T-helper 2 cell treated with Interferon-gamma antibody and Interleukin-4, amounts not matched to agents 5 μg/mL and 100 μg/mL, for 36 hours (primary cell): ENCODE measurements around the gene RAD51B.
"Not testable (repeated sequence)": the region's sequence is repeated elsewhere in the genome, so short reads cannot be mapped to it uniquely, and the experiment has no call there.

ENCODE experiments used
- DNase-seq: peaks from one replicate; pipeline ENCODE4 v3.0.0; 2021; ENCODE audit warnings: low spot score
- H3K27ac Mint-ChIP-seq: one replicate; pipeline ENCODE4 v1.8.0; 2021; ENCODE audit warnings: mild to moderate bottlenecking, mixed read lengths
- H3K27me3 Mint-ChIP-seq: one replicate; pipeline ENCODE4 v1.8.0; 2021; ENCODE audit warnings: low read depth, mixed read lengths
- H3K36me3 Mint-ChIP-seq: one replicate; pipeline ENCODE4 v1.8.0; 2021; ENCODE audit warnings: low read depth, mixed read lengths
- H3K4me1 Mint-ChIP-seq: one replicate; pipeline ENCODE4 v1.8.0; 2021; ENCODE audit warnings: low read depth, mixed read lengths
- H3K4me3 Mint-ChIP-seq: one replicate; pipeline ENCODE4 v1.8.0; 2022; ENCODE audit warnings: mild to moderate bottlenecking, moderate library complexity, mixed read lengths
- H3K9me3 Mint-ChIP-seq: one replicate; pipeline ENCODE4 v1.8.0; 2021; ENCODE audit warnings: mixed read lengths

Gene RAD51B

GRCh38 chr14:67957946-67958345, 138.4 kb downstream of the RAD51B start:
- no peak for DNase-seq
- no peaks in the 10 kb centered on the region for H3K36me3 Mint-ChIP-seq
- H3K9me3 Mint-ChIP-seq, result no peaks in the 10 kb centered on the region
- H3K27me3 Mint-ChIP-seq, result no peaks in the 10 kb centered on the region
- no peaks in the 10 kb centered on the region for H3K4me1 Mint-ChIP-seq
- H3K4me3 Mint-ChIP-seq, result no peak overlapping the region
- H3K27ac Mint-ChIP-seq, result no peak overlapping the region

- DNase-seq, result no peak
- Mint-ChIP-seq H3K27ac (no peak overlapping the region), H3K4me1 (no peaks in the 10 kb centered on the region), H3K9me3 (no peaks in the 10 kb centered on the region), H3K4me3 (no peak overlapping the region), H3K36me3 (peaks cover 2% of the 10 kb centered on the region), H3K27me3 (no peaks in the 10 kb centered on the region)
Observed at GRCh38 chr14:67961676-67962075, 142.1 kb downstream of the RAD51B start.

GRCh38 chr14:67962215-67962644, 142.7 kb downstream of the RAD51B start:
- DNase-seq, result no peak
- H3K27ac Mint-ChIP-seq, result no peak overlapping the region
- H3K9me3 Mint-ChIP-seq, result no peaks in the 10 kb centered on the region
- peaks cover 4% of the 10 kb centered on the region for H3K36me3 Mint-ChIP-seq
- H3K4me3 Mint-ChIP-seq, result no peak overlapping the region
- no peaks in the 10 kb centered on the region for H3K4me1 Mint-ChIP-seq
- no peaks in the 10 kb centered on the region for H3K27me3 Mint-ChIP-seq

GRCh38 chr14:67963545-67963944, 144.0 kb downstream of the RAD51B start:
- no peak overlapping the region for H3K4me3 Mint-ChIP-seq
- DNase-seq, result no peak

GRCh38 chr14:67963960-67964812, 144.6 kb downstream of the RAD51B start:
- no peaks in the 10 kb centered on the region for H3K4me1 Mint-ChIP-seq
- peaks cover 7% of the 10 kb centered on the region for H3K36me3 Mint-ChIP-seq
- DNase-seq, result no peak
- H3K9me3 Mint-ChIP-seq, result no peaks in the 10 kb centered on the region
- no peak overlapping the region for H3K27ac Mint-ChIP-seq
- no peaks in the 10 kb centered on the region for H3K27me3 Mint-ChIP-seq
- no peak overlapping the region for H3K4me3 Mint-ChIP-seq

More at GRCh38 chr14:67963545-67963944, 144.0 kb downstream of the RAD51B start:
- Mint-ChIP-seq H3K36me3 (peaks cover 5% of the 10 kb centered on the region), H3K27ac (no peak overlapping the region), H3K27me3 (no peaks in the 10 kb centered on the region), H3K9me3 (no peaks in the 10 kb centered on the region), H3K4me1 (no peaks in the 10 kb centered on the region)

DNA sequence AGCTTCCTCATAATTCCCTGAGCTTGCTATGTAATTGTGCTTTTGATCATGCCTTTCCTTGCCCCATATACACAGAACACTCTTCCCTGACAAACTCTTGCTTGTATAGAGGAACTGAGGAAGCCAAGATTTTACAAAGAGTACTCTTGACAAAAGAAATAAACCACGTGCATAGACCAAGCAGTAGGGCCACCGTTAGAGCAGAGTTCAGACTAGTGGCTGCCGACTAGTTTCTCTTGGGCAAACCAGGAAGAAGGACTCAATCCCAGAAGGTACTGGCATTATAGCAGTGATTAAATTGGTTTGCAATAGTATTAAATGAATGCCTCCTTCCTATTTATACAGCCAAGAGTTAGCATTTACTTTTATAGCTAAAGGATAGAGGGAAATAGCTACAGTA, 146.1 kb downstream of the RAD51B start:
- Mint-ChIP-seq H3K27ac (no peak overlapping the region), H3K9me3 (no peaks in the 10 kb centered on the region), H3K4me1 (no peaks in the 10 kb centered on the region), H3K27me3 (no peaks in the 10 kb centered on the region), H3K4me3 (no peak overlapping the region), H3K36me3 (peaks cover 7% of the 10 kb centered on the region)
- DNase-seq, result no peak

DNA sequence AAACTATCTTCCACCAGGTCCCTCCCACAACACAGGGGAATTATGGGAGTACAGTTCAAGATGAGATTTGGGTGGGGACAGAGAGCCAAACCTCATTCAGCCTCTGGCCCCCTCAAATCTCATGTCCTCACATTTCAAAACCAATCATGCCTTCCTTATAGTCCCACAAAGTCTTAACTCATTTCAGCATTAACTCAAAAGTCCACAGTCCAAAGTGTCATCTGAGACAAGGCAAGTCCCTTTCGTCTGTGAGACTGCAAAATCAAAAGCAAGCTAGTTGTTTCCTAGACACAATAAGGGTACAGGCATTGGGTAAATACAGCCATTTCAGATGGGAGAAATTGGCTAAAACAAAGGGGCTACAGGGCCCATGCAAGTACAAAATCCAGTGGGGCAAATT, 147.6 kb downstream of the RAD51B start:
- Mint-ChIP-seq H3K4me1 (no peaks in the 10 kb centered on the region), H3K9me3 (no peaks in the 10 kb centered on the region), H3K27me3 (no peaks in the 10 kb centered on the region), H3K27ac (no peak overlapping the region), H3K4me3 (no peak overlapping the region), H3K36me3 (peaks cover 7% of the 10 kb centered on the region)
- DNase-seq, result no peak

DNA sequence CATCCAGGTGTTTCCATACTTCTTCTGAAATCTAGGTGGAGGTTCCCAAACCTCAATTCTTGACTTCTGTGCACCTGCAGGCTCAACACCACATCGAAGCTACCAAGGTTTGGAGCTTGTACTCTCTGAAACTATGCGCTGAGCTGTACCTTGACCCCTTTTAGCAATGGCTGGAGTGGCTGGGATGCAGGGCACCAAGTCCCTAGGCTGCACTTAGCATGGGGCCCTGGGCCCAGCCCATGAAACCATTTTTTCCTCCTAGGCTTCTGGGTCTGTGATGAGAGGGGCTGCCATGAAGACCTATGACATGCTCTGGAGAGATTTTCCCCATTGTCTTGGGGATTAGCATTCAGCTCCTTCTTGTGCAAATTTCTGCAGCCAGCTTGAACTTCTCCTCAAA, 148.4 kb downstream of the RAD51B start:
- not testable (repeated sequence) for H3K4me1 Mint-ChIP-seq, H3K36me3 Mint-ChIP-seq, H3K27me3 Mint-ChIP-seq, H3K27ac Mint-ChIP-seq, H3K9me3 Mint-ChIP-seq, H3K4me3 Mint-ChIP-seq, DNase-seq

GRCh38 chr14:67970923-67971322, 151.3 kb downstream of the RAD51B start:
- Mint-ChIP-seq H3K4me1 (peaks cover 2% of the 10 kb centered on the region), H3K27ac (no peak overlapping the region), H3K4me3 (no peak overlapping the region), H3K27me3 (no peaks in the 10 kb centered on the region), H3K36me3 (peaks cover 5% of the 10 kb centered on the region), H3K9me3 (no peaks in the 10 kb centered on the region)
- DNase-seq, result no peak

DNA sequence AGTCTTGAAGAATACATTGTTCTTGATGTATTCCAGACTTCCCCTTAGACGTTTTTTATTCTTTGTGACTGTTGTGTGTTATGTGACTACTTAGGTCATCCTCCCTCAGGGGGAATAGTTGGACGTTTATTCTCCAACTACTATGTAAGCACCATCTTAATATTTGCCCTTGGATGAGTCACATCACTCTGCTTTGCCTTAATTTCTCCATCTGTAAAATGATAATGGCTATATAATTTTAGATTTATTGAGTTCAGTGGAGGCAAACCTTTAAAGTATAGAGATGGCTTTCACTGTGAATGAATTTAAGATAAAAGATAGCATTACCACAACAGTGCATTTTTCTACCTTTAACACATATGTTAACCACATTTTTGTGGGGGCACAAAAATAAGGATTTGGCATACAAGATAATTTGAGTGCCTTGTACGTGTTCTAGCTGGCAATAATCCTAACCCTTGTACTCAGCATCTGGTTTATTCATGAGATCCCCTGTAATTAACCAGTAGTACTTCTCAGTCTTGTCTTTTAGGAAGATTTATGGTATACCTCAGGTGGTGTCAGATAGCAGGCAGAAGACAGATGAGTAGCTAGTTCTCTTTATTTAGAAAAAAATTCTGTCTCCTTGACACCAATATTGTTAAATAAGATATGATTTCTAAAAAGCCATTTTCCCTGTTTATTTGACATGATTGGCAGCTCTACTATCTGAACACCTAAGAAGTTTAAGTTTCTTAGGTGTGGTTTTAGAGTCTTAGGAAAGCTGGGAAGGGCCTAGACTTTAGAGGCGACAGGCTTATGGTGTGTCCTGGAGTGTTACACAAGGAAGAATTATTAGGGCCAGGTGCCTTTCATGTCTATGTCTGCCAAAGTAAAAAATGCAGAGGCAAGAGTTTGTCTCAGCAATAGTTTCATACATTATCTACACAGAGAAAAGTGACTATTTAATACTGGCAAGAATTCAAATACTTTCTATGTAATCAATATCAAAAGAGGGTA, 152.3 kb downstream of the RAD51B start:
- Mint-ChIP-seq H3K36me3 (peaks cover 5% of the 10 kb centered on the region), H3K4me3 (no peak overlapping the region), H3K27me3 (no peaks in the 10 kb centered on the region), H3K9me3 (no peaks in the 10 kb centered on the region), H3K27ac (no peak overlapping the region), H3K4me1 (peaks cover 2% of the 10 kb centered on the region)
- no peak for DNase-seq

DNA sequence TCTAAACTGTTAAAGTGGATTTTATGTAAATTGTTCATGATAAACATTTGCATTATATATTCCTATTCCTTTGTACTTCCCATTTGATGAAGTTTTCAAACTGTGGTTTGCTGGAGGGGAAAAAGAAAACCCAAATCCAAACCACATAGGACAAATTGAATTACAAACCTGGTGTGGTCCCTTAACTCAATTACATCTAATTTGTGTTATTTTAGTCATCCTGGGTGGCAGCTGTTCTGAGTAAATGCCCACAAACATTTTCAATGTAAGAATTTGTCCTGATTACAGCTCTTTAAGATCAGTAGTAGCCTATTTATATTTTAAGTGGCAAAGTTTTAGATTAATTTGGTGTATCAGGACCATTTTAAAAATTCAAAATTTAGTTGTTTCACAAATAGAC, 153.9 kb downstream of the RAD51B start:
- Mint-ChIP-seq H3K4me1 (peaks cover 2% of the 10 kb centered on the region), H3K27ac (no peak overlapping the region), H3K36me3 (peaks cover 2% of the 10 kb centered on the region), H3K27me3 (no peaks in the 10 kb centered on the region), H3K4me3 (no peak overlapping the region), H3K9me3 (no peaks in the 10 kb centered on the region)
- DNase-seq, result no peak

- Mint-ChIP-seq H3K27me3 (no peaks in the 10 kb centered on the region), H3K4me3 (no peak overlapping the region), H3K4me1 (peaks cover 2% of the 10 kb centered on the region), H3K9me3 (no peaks in the 10 kb centered on the region), H3K36me3 (no peaks in the 10 kb centered on the region), H3K27ac (no peak overlapping the region)
- no peak for DNase-seq
Observed at GRCh38 chr14:67975470-67975869, 155.9 kb downstream of the RAD51B start.

GRCh38 chr14:67977434-67978034, 158.0 kb downstream of the RAD51B start:
- no peaks in the 10 kb centered on the region for H3K9me3 Mint-ChIP-seq
- H3K4me1 Mint-ChIP-seq, result peaks cover 2% of the 10 kb centered on the region
- H3K27ac Mint-ChIP-seq, result no peak overlapping the region
- no peak overlapping the region for H3K4me3 Mint-ChIP-seq
- DNase-seq, result no peak
- no peaks in the 10 kb centered on the region for H3K36me3 Mint-ChIP-seq
- no peaks in the 10 kb centered on the region for H3K27me3 Mint-ChIP-seq

- no peaks in the 10 kb centered on the region for H3K27me3 Mint-ChIP-seq
- no peaks in the 10 kb centered on the region for H3K36me3 Mint-ChIP-seq
- DNase-seq, result no peak
- H3K4me1 Mint-ChIP-seq, result peaks cover 2% of the 10 kb centered on the region
- H3K9me3 Mint-ChIP-seq, result no peaks in the 10 kb centered on the region
- H3K4me3 Mint-ChIP-seq, result no peak overlapping the region
- no peak overlapping the region for H3K27ac Mint-ChIP-seq
Observed at GRCh38 chr14:67978749-67979148, 159.2 kb downstream of the RAD51B start.
